OCI-LY1 (cell line): ENCODE measurements around the gene RFX1.
"Not testable (repeated sequence)": the region's sequence is repeated elsewhere in the genome, so short reads cannot be mapped to it uniquely, and the experiment has no call there.

Experiments
- H2AFZ ChIP-seq: fragments of 200-600 bp; sonication (generic), shearing (Covaris generic); 2 replicates; pipeline ENCODE4 v1.6.0; 2014; ENCODE audit warnings: antibody characterized with exemption, mild to moderate bottlenecking, low read length
- H3F3A ChIP-seq: fragments of 200-600 bp; sonication (generic), shearing (Covaris generic); 2 replicates; pipeline ENCODE4 v1.6.0; 2014; ENCODE audit warnings: mild to moderate bottlenecking, antibody characterized with exemption, low read length, moderate library complexity; ENCODE audit not compliant: insufficient read depth
- H3K27ac ChIP-seq: fragments of 200-600 bp; sonication (generic); 2 replicates; pipeline ENCODE4 v1.5.1; 2014; ENCODE audit warnings: low read length, mixed run types, mild to moderate bottlenecking, low read depth; ENCODE audit not compliant: poor library complexity, severe bottlenecking
- H3K27me3 ChIP-seq: fragments of 200-600 bp; sonication (generic); 2 replicates; pipeline ENCODE4 v1.6.0; 2014; ENCODE audit warnings: antibody characterized with exemption, mild to moderate bottlenecking, low read length, moderate library complexity; ENCODE audit not compliant: insufficient read depth
- H3K36me3 ChIP-seq: fragments of 200-600 bp; sonication (generic); 2 replicates; pipeline ENCODE4 v1.6.1; 2014; ENCODE audit warnings: mild to moderate bottlenecking, antibody characterized with exemption, low read length, moderate library complexity, mixed read lengths; ENCODE audit not compliant: insufficient read depth
- H3K4me1 ChIP-seq: fragments of 200-600 bp; sonication (generic); 2 replicates; pipeline ENCODE4 v1.5.1; 2014; ENCODE audit warnings: mild to moderate bottlenecking, low read length, moderate library complexity; ENCODE audit not compliant: insufficient read depth, severe bottlenecking
- H3K4me2 ChIP-seq: fragments of 200-600 bp; sonication (generic), shearing (Covaris generic); 2 replicates; pipeline ENCODE4 v1.6.1; 2014; ENCODE audit warnings: low read length
- H3K4me3 ChIP-seq: fragments of 200-600 bp; sonication (generic); 2 replicates; pipeline ENCODE4 v1.5.1; 2014; ENCODE audit warnings: low read length, low read depth, mild to moderate bottlenecking, mixed read lengths; ENCODE audit not compliant: poor library complexity, severe bottlenecking
- H3K79me2 ChIP-seq: fragments of 200-600 bp; shearing (Covaris generic); 2 replicates; pipeline ENCODE4 v1.6.1; 2016; ENCODE audit warnings: mixed run types, low read length, mixed read lengths; ENCODE audit not compliant: insufficient read depth
- H3K9ac ChIP-seq: fragments of 200-600 bp; sonication (generic), shearing (Covaris generic); 2 replicates; pipeline ENCODE4 v1.6.1; 2014; ENCODE audit warnings: mild to moderate bottlenecking, low read length, mixed read lengths
- H3K9me2 ChIP-seq: fragments of 200-600 bp; sonication (generic), shearing (Covaris generic); 2 replicates; pipeline ENCODE4 v1.6.1; 2014; ENCODE audit warnings: low read depth, mild to moderate bottlenecking, low read length, mixed read lengths
- H3K9me3 ChIP-seq: fragments of 200-600 bp; shearing (Covaris generic); 2 replicates; pipeline ENCODE4 v1.6.1; 2014; ENCODE audit warnings: low read length, mixed read lengths
- H4K20me1 ChIP-seq: fragments of 200-600 bp; sonication (generic), shearing (Covaris generic); 2 replicates; pipeline ENCODE4 v1.6.0; 2016; ENCODE audit warnings: mild to moderate bottlenecking, low read length; ENCODE audit not compliant: insufficient read depth
- EZH2 ChIP-seq: fragments of 200-600 bp; sonication (generic), shearing (Covaris generic); IDR thresholded peaks from 2 replicates; pipeline ENCODE4 v1.8.0; 2017; ENCODE audit warnings: borderline replicate concordance, mixed run types, mild to moderate bottlenecking, antibody characterized with exemption, low read length, moderate library complexity, mixed read lengths
- TF ChIP-seq, protein P1 (sequence below): fragments of 200-600 bp; sonication (generic), shearing (Covaris generic); IDR thresholded peaks from 2 replicates; pipeline ENCODE4 v1.5.1; 2017; ENCODE audit warnings: mild to moderate bottlenecking, antibody characterized with exemption, low read length, moderate library complexity, mixed read lengths

RFX1 gene

DNA sequence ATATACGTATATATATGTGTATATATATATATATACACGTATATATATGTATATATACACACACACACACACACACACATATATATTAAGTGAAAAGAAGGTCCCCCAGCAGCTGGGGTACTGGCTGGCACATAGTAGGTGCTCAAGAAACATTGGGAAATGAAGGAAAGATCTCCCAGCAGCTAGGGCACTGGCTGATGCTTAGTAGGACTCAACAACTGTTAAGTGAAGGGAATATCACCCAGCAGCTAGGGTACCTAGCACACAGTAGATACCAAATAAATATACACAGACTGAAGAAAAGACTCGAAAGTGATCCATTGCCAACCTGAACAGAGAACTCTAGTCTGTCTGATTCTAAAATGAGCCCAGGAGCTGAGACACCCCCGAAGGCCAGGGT is 80.1 kb downstream of the RFX1 start:
- no peak for TF ChIP-seq EZH2
- TF ChIP-seq, protein P1, sequence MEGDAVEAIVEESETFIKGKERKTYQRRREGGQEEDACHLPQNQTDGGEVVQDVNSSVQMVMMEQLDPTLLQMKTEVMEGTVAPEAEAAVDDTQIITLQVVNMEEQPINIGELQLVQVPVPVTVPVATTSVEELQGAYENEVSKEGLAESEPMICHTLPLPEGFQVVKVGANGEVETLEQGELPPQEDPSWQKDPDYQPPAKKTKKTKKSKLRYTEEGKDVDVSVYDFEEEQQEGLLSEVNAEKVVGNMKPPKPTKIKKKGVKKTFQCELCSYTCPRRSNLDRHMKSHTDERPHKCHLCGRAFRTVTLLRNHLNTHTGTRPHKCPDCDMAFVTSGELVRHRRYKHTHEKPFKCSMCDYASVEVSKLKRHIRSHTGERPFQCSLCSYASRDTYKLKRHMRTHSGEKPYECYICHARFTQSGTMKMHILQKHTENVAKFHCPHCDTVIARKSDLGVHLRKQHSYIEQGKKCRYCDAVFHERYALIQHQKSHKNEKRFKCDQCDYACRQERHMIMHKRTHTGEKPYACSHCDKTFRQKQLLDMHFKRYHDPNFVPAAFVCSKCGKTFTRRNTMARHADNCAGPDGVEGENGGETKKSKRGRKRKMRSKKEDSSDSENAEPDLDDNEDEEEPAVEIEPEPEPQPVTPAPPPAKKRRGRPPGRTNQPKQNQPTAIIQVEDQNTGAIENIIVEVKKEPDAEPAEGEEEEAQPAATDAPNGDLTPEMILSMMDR = no peak
- no peak overlapping the region for H2AFZ ChIP-seq
- H3K4me2 ChIP-seq = no peak overlapping the region
- no peaks in the 10 kb centered on the region for H3F3A ChIP-seq
- peaks cover 61% of the 10 kb centered on the region for H3K36me3 ChIP-seq
- H3K9me2 ChIP-seq = no peaks in the 10 kb centered on the region
- no peak overlapping the region for H3K4me3 ChIP-seq
- no peak overlapping the region for H3K9ac ChIP-seq
- no peaks in the 10 kb centered on the region for H3K9me3 ChIP-seq
- H3K4me1 ChIP-seq = no peaks in the 10 kb centered on the region
- H3K27me3 ChIP-seq = no peaks in the 10 kb centered on the region
- H3K27ac ChIP-seq = no peak overlapping the region
- H4K20me1 ChIP-seq = no peaks in the 10 kb centered on the region
- H3K79me2 ChIP-seq = no peaks in the 10 kb centered on the region

DNA sequence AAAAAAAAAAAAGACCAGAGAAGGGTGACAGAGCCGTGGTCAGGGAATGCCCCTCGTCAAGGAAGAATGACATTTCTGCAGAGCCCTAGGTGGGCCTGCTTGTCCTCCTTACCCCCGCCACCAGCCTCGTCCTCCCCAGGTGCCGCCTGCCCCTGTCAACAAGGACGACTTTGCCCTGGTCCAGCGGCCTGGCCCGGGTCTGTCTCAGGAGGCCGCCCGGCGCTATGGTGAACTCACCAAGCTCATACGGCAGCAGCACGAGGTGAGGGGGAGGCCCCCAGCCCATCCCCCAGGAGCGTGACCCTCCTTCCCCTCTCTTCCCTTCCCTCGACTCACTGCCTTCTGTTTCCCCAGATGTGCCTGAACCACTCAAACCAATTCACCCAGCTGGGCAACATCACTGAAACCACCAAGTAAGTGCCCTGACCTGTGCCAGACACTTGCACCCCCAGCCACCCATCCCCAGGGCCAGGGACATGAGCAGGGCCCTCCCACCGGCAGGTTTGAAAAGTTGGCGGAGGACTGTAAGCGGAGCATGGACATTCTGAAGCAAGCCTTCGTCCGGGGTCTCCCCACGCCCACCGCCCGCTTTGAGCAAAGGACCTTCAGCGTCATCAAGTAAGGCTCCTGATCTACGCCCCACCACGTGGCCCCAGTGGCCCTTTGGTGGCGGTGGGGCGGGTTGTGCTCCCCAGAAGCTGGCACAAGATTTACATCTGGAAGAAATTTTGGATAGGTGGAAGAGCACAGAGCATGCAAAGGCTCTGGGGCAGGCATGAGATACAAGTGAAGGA is 82.7 kb downstream of the RFX1 start:
- no peaks in the 10 kb centered on the region for H3F3A ChIP-seq
- H3K9me2 ChIP-seq = no peaks in the 10 kb centered on the region
- H3K9ac ChIP-seq = no peak overlapping the region
- H3K36me3 ChIP-seq = peaks cover 76% of the 10 kb centered on the region
- no peak overlapping the region for H3K4me3 ChIP-seq
- H3K4me1 ChIP-seq = no peaks in the 10 kb centered on the region
- no peak overlapping the region for H2AFZ ChIP-seq
- TF ChIP-seq, protein P1 = no peak
- no peak for TF ChIP-seq EZH2
- no peaks in the 10 kb centered on the region for H3K27me3 ChIP-seq
- H3K9me3 ChIP-seq = 0 out of 2 replicates have a peak, but pooled peaks cover 2% of the 10 kb centered on the region
- no peaks in the 10 kb centered on the region for H4K20me1 ChIP-seq
- H3K79me2 ChIP-seq = no peaks in the 10 kb centered on the region
- no peak overlapping the region for H3K27ac ChIP-seq
- no peak overlapping the region for H3K4me2 ChIP-seq

DNA sequence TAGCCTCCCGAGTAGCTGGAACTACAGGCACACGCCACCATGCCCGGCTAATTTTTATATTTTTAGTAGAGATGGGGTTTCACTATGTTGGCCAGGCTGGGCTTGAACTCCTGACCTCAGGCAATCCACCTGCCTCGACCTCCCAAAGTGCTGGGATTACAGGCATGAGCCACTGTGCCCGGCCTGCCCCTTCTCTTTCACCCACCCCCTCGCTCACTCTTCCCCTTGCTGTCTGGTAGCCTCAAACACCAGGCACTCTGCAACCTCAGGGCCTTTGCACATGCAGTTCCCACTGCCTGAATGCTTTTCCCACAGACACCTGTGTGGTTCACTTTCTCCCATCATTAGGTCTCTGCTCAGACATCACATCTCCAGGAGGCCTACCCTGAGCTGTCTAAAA is 84.0 kb downstream of the RFX1 start:
- H2AFZ ChIP-seq, H3K9ac ChIP-seq, H3K4me2 ChIP-seq, H3K9me3 ChIP-seq, H3K9me2 ChIP-seq, H3K27ac ChIP-seq, H4K20me1 ChIP-seq, H3K4me1 ChIP-seq, H3F3A ChIP-seq, H3K4me3 ChIP-seq, H3K27me3 ChIP-seq, H3K79me2 ChIP-seq: not testable (repeated sequence)
- H3K36me3 ChIP-seq = peaks cover 73% of the 10 kb centered on the region
